ENCODE results near the gene LEO1. TPM values are rescaled to one million over a fixed set of nuclear protein-coding genes. Genes with fewer than 3 reads are reported as not detected.
A peak's percentile ranks its signal among the peaks of the same experiment; 100 is the strongest.

LEO1 gene
- total and polyA plus RNA-seq, 2 of the 13 experiments (the other 11 are each of a cell fraction or from before 2014, with no cell fraction given) = 17.0 to 60.3 TPM

GRCh38 chr15:52018693-52019393 lies 47.3 kb upstream of the LEO1 start, which contains the start of gene MAPK6 (continued):
- TF ChIP-seq ZNF407 (CRISPR knock-in tag; IDR thresholded peaks at IDR 0.05; ENCODE audit: not compliant biosample characterization) = peak; percentile 96
- TF ChIP-seq HNF1B (CRISPR knock-in tag; IDR thresholded peaks at IDR 0.05) = peak; percentile 92
- TF ChIP-seq ZNF280D (CRISPR knock-in tag; IDR thresholded peaks at IDR 0.05) = 0 out of 2 replicates have a peak, but pooled peaks have one; percentile 76
- no peak for TF ChIP-seq ZNF530 (CRISPR knock-in tag; IDR thresholded peaks at IDR 0.05; ENCODE audit: low read depth)
- peak; percentile 68; the same call in 1 of the 2 replicates for TF ChIP-seq ZBTB2 (CRISPR knock-in tag; IDR thresholded peaks at IDR 0.05; ENCODE audit: low read depth)
- no peak for TF ChIP-seq XRCC5 (optimal IDR thresholded peaks at IDR 0.05; ENCODE audit: low read length)
- peak; percentile 84; the same call in 1 of the 2 replicates for TF ChIP-seq ZIK1 (CRISPR knock-in tag; IDR thresholded peaks at IDR 0.05; ENCODE audit: borderline replicate concordance, low read depth)
- TF ChIP-seq PLRG1 (conservative IDR thresholded peaks at IDR 0.05) = no peak
- TF ChIP-seq SP1 (IDR thresholded peaks at IDR 0.05) = peak; percentile 64; the same call in 1 of the 2 replicates
- TF ChIP-seq SP1 (CRISPR knock-in tag; IDR thresholded peaks at IDR 0.05) = peak; percentile 97
- TF ChIP-seq FOXP4 (CRISPR knock-in tag; IDR thresholded peaks at IDR 0.05) = peak; percentile 67; the same call in 1 of the 2 replicates

Data from HepG2 (cell line).